SK-N-SH (cell line): ENCODE data around the gene PER2. TPM values are rescaled to one million over a fixed set of nuclear protein-coding genes. Genes with fewer than 3 reads are reported as not detected.

Source experiments
- CTCF ChIA-PET: fragments of 300-600, 350-600 bp; formaldehyde crosslinking; extraction: SDS; loops from one replicate; lab custom pipeline; 2021; lab: Yijun Ruan, JAX
- POLR2A ChIA-PET: fragments of 350-600 bp; sonication (Branson Sonifier 250); formaldehyde crosslinking; extraction: SDS; loops from one replicate; lab custom pipeline; 2020; ENCODE audit warnings: antibody characterized with exemption, inconsistent platforms; lab: Yijun Ruan, JAX
- DNase-seq: peaks from one replicate; pipeline ENCODE4 v3.0.0; 2012
- H2AFZ ChIP-seq: fragments of 200-600 bp; sonication (generic); 2 replicates; pipeline ENCODE4 v1.8.1; 2016; ENCODE audit warnings: antibody characterized with exemption, mild to moderate bottlenecking, low read depth
- H3F3A ChIP-seq: fragments of 200-600 bp; sonication (generic); replicated peaks from 2 replicates; pipeline ENCODE3; 2016; ENCODE audit warnings: antibody characterized with exemption, mild to moderate bottlenecking; ENCODE audit not compliant: insufficient read depth
- H3K27ac ChIP-seq, 2 experiments: fragments of 200-500 bp in 1 of 2; fragments of 200-600 bp in 1 of 2; sonication (Bioruptor generic) in 1 of 2; sonication (generic), shearing (Covaris generic) in 1 of 2; 2 replicates each; pipeline versions ENCODE4 v1.5.1 to v1.6.1; 2014 to 2016; ENCODE audit warnings: low read depth in 2 of 2, inconsistent platforms in 1 of 2, low read length in 1 of 2, mild to moderate bottlenecking in 1 of 2, mixed read lengths in 1 of 2
- H3K27me3 ChIP-seq: fragments of 200-600 bp; sonication (generic), shearing (Covaris generic); 2 replicates; pipeline ENCODE4 v1.6.1; 2016; ENCODE audit warnings: mixed run types; ENCODE audit not compliant: insufficient read depth
- H3K36me3 ChIP-seq, 2 experiments: fragments of 200-500 bp in 1 of 2; fragments of 200-600 bp in 1 of 2; sonication (Bioruptor generic) in 1 of 2; sonication (generic) in 1 of 2; replicated peaks in 1 of 2; 2 replicates each; pipeline versions ENCODE3 to v1.5.1; 2014 to 2016; ENCODE audit warnings: low read length in 1 of 2, mild to moderate bottlenecking in 1 of 2; ENCODE audit not compliant: insufficient read depth in 2 of 2, control insufficient read depth in 1 of 2
- H3K4me1 ChIP-seq, 2 experiments: fragments of 200-500 bp in 1 of 2; fragments of 200-600 bp in 1 of 2; sonication (Bioruptor generic) in 1 of 2; sonication (generic), shearing (Covaris generic) in 1 of 2; 2 replicates each; pipeline versions ENCODE4 v1.5.1 to v1.6.1; 2014 to 2016; ENCODE audit warnings: low read depth in 1 of 2, low read length in 1 of 2, mixed run types in 1 of 2; ENCODE audit not compliant: insufficient read depth in 2 of 2, control insufficient read depth in 1 of 2
- H3K4me2 ChIP-seq: fragments of 200-600 bp; sonication (generic), shearing (Covaris generic); 2 replicates; pipeline ENCODE4 v1.6.1; 2017; ENCODE audit warnings: mixed run types
- H3K4me3 ChIP-seq, 2 experiments: fragments of 200-500 bp in 1 of 2; fragments of 200-600 bp in 1 of 2; sonication (Bioruptor generic) in 1 of 2; sonication (generic), shearing (Covaris generic) in 1 of 2; 2 replicates each; pipeline versions ENCODE4 v1.5.1 to v1.8.1; 2014 to 2016; ENCODE audit warnings: low read depth in 2 of 2, inconsistent platforms in 1 of 2, low read length in 1 of 2, mild to moderate bottlenecking in 1 of 2, mixed read lengths in 1 of 2, moderate library complexity in 1 of 2
- H3K79me2 ChIP-seq: fragments of 200-600 bp; sonication (generic); 2 replicates; pipeline ENCODE4 v1.8.1; 2017; ENCODE audit warnings: mild to moderate bottlenecking; ENCODE audit not compliant: insufficient read depth
- H3K9ac ChIP-seq: fragments of 200-600 bp; sonication (generic); 2 replicates; pipeline ENCODE4 v1.6.1; 2017; ENCODE audit warnings: mixed run types
- H3K9me2 ChIP-seq: fragments of 200-600 bp; sonication (generic); 2 replicates; pipeline ENCODE4 v1.6.1; 2017; ENCODE audit warnings: mixed run types
- H3K9me3 ChIP-seq: fragments of 200-600 bp; sonication (generic); 2 replicates; pipeline ENCODE4 v1.6.1; 2017; ENCODE audit warnings: mixed run types, mild to moderate bottlenecking, moderate library complexity
- H4K20me1 ChIP-seq: fragments of 200-600 bp; sonication (generic); 2 replicates; pipeline ENCODE4 v1.6.1; 2017; ENCODE audit warnings: mild to moderate bottlenecking, mixed run types; ENCODE audit not compliant: insufficient read depth
- IRF3 ChIP-seq: fragments of 150-350 bp; IDR thresholded peaks from 2 replicates; pipeline ENCODE4 v1.6.1; 2016; ENCODE audit warnings: mild to moderate bottlenecking, low read depth, low read length
- JUND ChIP-seq: IDR thresholded peaks from 2 replicates; pipeline ENCODE4 v1.4.0; 2012
- MAX ChIP-seq: IDR thresholded peaks from 2 replicates; pipeline ENCODE4 v1.4.0; 2012; ENCODE audit warnings: low read depth
- MEF2A ChIP-seq: IDR thresholded peaks from 2 replicates; pipeline ENCODE4 v1.4.0; 2012; ENCODE audit warnings: low read depth, borderline replicate concordance
- RAD21 ChIP-seq: IDR thresholded peaks from 2 replicates; pipeline ENCODE4 v1.6.1; 2012; ENCODE audit warnings: mild to moderate bottlenecking, low read length
- RFX5 ChIP-seq: IDR thresholded peaks from 2 replicates; pipeline ENCODE4 v1.6.1; 2012; ENCODE audit warnings: mild to moderate bottlenecking, improper control_type of control experiment, low read length
- SIN3A ChIP-seq: IDR thresholded peaks from 2 replicates; pipeline ENCODE4 v1.6.1; 2012; ENCODE audit warnings: low read depth, mild to moderate bottlenecking, low read length, moderate library complexity, borderline replicate concordance
- TEAD4 ChIP-seq: IDR thresholded peaks from 2 replicates; pipeline ENCODE4 v1.4.0; 2012; ENCODE audit warnings: mild to moderate bottlenecking, borderline replicate concordance; ENCODE audit not compliant: insufficient read depth
- YY1 ChIP-seq: IDR thresholded peaks from 2 replicates; pipeline ENCODE4 v1.4.0; 2012; ENCODE audit warnings: low read depth, mild to moderate bottlenecking
- WGBS: methylation state at CpG from one replicate; pipeline ENCODE4 v1.1.6; 2017; ENCODE audit warnings: low lambda C conversion rate; 5-methylcytosine and 5-hydroxymethylcytosine counted together
- polyA plus RNA-seq, 3 experiments: library from polyadenylated mRNA; depleted of rRNA; stranded (reverse); fragments of >200 nt; gene quantifications; 2 replicates each; pipeline ENCODE4 v1.2.3, GENCODE V29; 2012
- TF ChIP-seq, protein P1 (sequence below): IDR thresholded peaks from 2 replicates; pipeline ENCODE4 v1.6.1; 2012; ENCODE audit warnings: mild to moderate bottlenecking, low read depth, low read length, moderate library complexity
- TF ChIP-seq, protein P2 (sequence below): IDR thresholded peaks from 2 replicates; pipeline ENCODE4 v1.4.0; 2012; ENCODE audit warnings: low read depth, borderline replicate concordance
- TF ChIP-seq, protein P3 (sequence below): fragments of 200-600 bp; sonication (generic); IDR thresholded peaks from 2 replicates; pipeline ENCODE4 v1.6.1; 2017; ENCODE audit warnings: antibody characterized with exemption, mild to moderate bottlenecking, moderate library complexity

Gene PER2
- polyA plus RNA-seq, 1 of the 3 experiments (the other 2 are of a cell fraction): 0.82 TPM

DNA sequence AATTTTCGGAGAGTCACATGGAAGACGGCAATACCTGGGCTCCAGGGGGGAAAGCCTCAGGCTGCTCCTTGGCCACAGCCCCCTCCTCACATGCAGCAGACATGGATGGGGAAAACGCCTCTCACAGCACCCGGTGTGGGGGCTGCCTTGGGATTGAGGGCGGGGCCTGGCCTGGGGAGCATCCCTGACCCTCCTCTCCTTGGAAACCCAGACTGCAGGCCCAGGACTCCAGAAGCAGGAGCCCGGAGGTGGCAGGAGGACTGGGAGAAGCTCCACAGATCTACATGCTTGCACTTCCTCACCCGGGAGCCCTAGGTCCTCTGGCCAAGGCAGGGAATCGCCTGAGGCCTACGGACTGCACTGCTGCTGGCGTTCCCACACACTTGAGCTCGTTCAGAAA lies 36.4 kb downstream of the PER2 start:
- Histone ChIP-seq H3K79me2 (no peaks in the 10 kb centered on the region), H3K9ac (no peak overlapping the region), H3K9me2 (no peaks in the 10 kb centered on the region), H3F3A (no peaks in the 10 kb centered on the region), H4K20me1 (no peaks in the 10 kb centered on the region), H3K4me3 (no peak overlapping the region), H3K4me1 (peaks cover 0 to 12% of the 10 kb centered on the region in 2 experiments; a peak in 1 of 4 replicates), H3K27ac (no peak overlapping the region), H3K36me3 (peaks cover 0 to 8% of the 10 kb centered on the region in 2 experiments), H3K9me3 (no peaks in the 10 kb centered on the region), H2AFZ (no peak overlapping the region), H3K27me3 (no peaks in the 10 kb centered on the region), H3K4me2 (no peak overlapping the region)
- ChIA-PET POLR2A (no interaction called here), CTCF (interaction anchor here (0.8 to 6.2 kb wide), 2 partner anchors 14 to 35 kb away, joined by 3 to 60 read pairs; no protein-coding TSS in a partner anchor)
- no peak for TF ChIP-seq MAX
- TF ChIP-seq IRF3: no peak
- TF ChIP-seq, protein P1, sequence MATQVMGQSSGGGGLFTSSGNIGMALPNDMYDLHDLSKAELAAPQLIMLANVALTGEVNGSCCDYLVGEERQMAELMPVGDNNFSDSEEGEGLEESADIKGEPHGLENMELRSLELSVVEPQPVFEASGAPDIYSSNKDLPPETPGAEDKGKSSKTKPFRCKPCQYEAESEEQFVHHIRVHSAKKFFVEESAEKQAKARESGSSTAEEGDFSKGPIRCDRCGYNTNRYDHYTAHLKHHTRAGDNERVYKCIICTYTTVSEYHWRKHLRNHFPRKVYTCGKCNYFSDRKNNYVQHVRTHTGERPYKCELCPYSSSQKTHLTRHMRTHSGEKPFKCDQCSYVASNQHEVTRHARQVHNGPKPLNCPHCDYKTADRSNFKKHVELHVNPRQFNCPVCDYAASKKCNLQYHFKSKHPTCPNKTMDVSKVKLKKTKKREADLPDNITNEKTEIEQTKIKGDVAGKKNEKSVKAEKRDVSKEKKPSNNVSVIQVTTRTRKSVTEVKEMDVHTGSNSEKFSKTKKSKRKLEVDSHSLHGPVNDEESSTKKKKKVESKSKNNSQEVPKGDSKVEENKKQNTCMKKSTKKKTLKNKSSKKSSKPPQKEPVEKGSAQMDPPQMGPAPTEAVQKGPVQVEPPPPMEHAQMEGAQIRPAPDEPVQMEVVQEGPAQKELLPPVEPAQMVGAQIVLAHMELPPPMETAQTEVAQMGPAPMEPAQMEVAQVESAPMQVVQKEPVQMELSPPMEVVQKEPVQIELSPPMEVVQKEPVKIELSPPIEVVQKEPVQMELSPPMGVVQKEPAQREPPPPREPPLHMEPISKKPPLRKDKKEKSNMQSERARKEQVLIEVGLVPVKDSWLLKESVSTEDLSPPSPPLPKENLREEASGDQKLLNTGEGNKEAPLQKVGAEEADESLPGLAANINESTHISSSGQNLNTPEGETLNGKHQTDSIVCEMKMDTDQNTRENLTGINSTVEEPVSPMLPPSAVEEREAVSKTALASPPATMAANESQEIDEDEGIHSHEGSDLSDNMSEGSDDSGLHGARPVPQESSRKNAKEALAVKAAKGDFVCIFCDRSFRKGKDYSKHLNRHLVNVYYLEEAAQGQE: no peak
- no peak for TF ChIP-seq MEF2A
- no peak for TF ChIP-seq RAD21
- no peak for TF ChIP-seq TEAD4
- TF ChIP-seq, protein P2, sequence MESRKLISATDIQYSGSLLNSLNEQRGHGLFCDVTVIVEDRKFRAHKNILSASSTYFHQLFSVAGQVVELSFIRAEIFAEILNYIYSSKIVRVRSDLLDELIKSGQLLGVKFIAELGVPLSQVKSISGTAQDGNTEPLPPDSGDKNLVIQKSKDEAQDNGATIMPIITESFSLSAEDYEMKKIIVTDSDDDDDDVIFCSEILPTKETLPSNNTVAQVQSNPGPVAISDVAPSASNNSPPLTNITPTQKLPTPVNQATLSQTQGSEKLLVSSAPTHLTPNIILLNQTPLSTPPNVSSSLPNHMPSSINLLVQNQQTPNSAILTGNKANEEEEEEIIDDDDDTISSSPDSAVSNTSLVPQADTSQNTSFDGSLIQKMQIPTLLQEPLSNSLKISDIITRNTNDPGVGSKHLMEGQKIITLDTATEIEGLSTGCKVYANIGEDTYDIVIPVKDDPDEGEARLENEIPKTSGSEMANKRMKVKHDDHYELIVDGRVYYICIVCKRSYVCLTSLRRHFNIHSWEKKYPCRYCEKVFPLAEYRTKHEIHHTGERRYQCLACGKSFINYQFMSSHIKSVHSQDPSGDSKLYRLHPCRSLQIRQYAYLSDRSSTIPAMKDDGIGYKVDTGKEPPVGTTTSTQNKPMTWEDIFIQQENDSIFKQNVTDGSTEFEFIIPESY: no peak
- TF ChIP-seq JUND: no peak
- TF ChIP-seq, protein P3, sequence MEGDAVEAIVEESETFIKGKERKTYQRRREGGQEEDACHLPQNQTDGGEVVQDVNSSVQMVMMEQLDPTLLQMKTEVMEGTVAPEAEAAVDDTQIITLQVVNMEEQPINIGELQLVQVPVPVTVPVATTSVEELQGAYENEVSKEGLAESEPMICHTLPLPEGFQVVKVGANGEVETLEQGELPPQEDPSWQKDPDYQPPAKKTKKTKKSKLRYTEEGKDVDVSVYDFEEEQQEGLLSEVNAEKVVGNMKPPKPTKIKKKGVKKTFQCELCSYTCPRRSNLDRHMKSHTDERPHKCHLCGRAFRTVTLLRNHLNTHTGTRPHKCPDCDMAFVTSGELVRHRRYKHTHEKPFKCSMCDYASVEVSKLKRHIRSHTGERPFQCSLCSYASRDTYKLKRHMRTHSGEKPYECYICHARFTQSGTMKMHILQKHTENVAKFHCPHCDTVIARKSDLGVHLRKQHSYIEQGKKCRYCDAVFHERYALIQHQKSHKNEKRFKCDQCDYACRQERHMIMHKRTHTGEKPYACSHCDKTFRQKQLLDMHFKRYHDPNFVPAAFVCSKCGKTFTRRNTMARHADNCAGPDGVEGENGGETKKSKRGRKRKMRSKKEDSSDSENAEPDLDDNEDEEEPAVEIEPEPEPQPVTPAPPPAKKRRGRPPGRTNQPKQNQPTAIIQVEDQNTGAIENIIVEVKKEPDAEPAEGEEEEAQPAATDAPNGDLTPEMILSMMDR: no peak
- no peak for TF ChIP-seq SIN3A
- TF ChIP-seq YY1: no peak
- no peak for TF ChIP-seq RFX5
- 100% methylated on average over 7 of the region's 11 CpGs for WGBS
- DNase-seq: no peak
